KMS-11 (cell line): ENCODE results near the gene PIKFYVE.

Experiments
- H2AFZ ChIP-seq: fragments of 200-600 bp; sonication (generic); 2 replicates; pipeline ENCODE4 v1.6.1; 2016; ENCODE audit warnings: antibody characterized with exemption, mixed run types, low read depth
- H3K27ac ChIP-seq: fragments of 200-600 bp; sonication (generic); 2 replicates; pipeline ENCODE4 v1.6.1; 2016; ENCODE audit warnings: mild to moderate bottlenecking, mixed run types
- H3K27me3 ChIP-seq: fragments of 200-600 bp; sonication (generic); 2 replicates; pipeline ENCODE4 v1.6.1; 2017; ENCODE audit warnings: mild to moderate bottlenecking, low read depth, mixed run types, moderate library complexity; ENCODE audit not compliant: insufficient read depth
- H3K36me3 ChIP-seq: fragments of 200-600 bp; sonication (generic); 2 replicates; pipeline ENCODE4 v1.6.1; 2017; ENCODE audit warnings: mild to moderate bottlenecking, mixed run types; ENCODE audit not compliant: insufficient read depth
- H3K4me1 ChIP-seq: fragments of 200-600 bp; sonication (generic); 2 replicates; pipeline ENCODE4 v1.6.1; 2016; ENCODE audit warnings: mild to moderate bottlenecking, low read depth, mixed run types; ENCODE audit not compliant: poor library complexity, severe bottlenecking
- H3K4me2 ChIP-seq: fragments of 200-600 bp; sonication (generic); 2 replicates; pipeline ENCODE4 v1.7.0; 2016; ENCODE audit warnings: mild to moderate bottlenecking, mixed run types
- H3K4me3 ChIP-seq: fragments of 200-600 bp; sonication (generic); IDR thresholded peaks from 2 replicates; pipeline ENCODE4 v1.6.1; 2017; ENCODE audit warnings: low read depth, low read length, mixed read lengths; ENCODE audit not compliant: insufficient read depth
- H3K79me2 ChIP-seq: fragments of 200-600 bp; sonication (generic); 2 replicates; pipeline ENCODE4 v1.6.1; 2016; ENCODE audit warnings: low read depth, mixed run types; ENCODE audit not compliant: insufficient read depth
- H3K9ac ChIP-seq: fragments of 200-600 bp; sonication (generic); 2 replicates; pipeline ENCODE4 v1.6.1; 2016; ENCODE audit warnings: mild to moderate bottlenecking, mixed run types
- H4K20me1 ChIP-seq: fragments of 200-600 bp; sonication (generic); 2 replicates; pipeline ENCODE4 v1.6.1; 2016; ENCODE audit warnings: mild to moderate bottlenecking, mixed run types; ENCODE audit not compliant: insufficient read depth
- CTCF ChIP-seq: fragments of 200-600 bp; sonication (generic); conservative IDR thresholded peaks from 2 replicates; pipeline ENCODE4 v1.6.1; 2017; ENCODE audit warnings: low read depth, mild to moderate bottlenecking, antibody characterized with exemption, low read length, moderate library complexity, mixed read lengths

PIKFYVE gene

DNA sequence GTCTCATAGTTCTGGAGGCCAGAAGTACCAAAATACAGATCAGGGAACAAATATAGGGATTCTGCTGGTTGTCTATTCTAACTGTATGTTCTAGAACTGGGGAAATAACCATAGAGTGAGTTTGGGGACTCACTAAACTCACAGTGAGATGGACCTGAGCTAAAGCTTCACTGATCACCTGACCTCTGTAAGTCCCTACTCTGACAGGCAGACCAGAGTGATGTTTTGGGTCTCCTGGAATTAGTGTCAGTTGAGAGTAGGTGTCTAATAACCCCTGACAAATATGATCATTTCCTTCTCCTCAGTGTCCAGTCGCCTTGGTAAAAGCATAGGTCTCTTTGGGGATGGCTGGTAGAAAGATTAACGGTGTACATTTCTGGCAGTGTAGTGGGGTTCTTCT, 14.2 kb downstream of the PIKFYVE start:
- Histone ChIP-seq H3K4me3 (no peak overlapping the region), H3K4me2 (no peak overlapping the region), H3K9ac (no peak overlapping the region), H3K27ac (no peak overlapping the region), H4K20me1 (no peaks in the 10 kb centered on the region), H3K4me1 (peaks cover 15% of the 10 kb centered on the region), H3K79me2 (no peaks in the 10 kb centered on the region), H3K36me3 (no peaks in the 10 kb centered on the region), H2AFZ (no peak overlapping the region), H3K27me3 (no peaks in the 10 kb centered on the region)
- TF ChIP-seq CTCF = no peak

DNA sequence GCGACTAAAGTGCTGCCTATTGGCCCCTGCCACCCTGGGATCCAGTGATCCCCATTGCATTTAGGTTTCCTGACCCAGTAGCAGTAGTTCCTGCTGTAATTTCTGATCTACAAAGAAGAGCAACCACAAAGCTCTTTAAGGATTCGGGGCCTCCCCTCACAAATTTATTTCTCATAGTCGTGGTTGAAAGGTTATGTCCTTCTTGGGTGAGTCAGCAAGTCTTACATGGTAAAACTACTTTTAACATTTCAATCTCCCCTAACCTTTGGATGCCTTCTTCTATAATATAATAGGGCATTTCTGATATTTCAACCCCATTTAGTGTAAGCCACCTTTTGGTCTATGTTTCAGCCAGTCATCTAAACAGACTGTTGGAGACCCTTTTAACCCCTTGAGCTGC, 14.9 kb downstream of the PIKFYVE start:
- no peaks in the 10 kb centered on the region for H3K36me3 ChIP-seq
- H4K20me1 ChIP-seq = no peaks in the 10 kb centered on the region
- no peak overlapping the region for H3K4me3 ChIP-seq
- no peak overlapping the region for H2AFZ ChIP-seq
- H3K4me2 ChIP-seq = peak overlapping the region; percentile 15; the same call in 1 of the 2 replicates
- H3K4me1 ChIP-seq = peaks cover 15% of the 10 kb centered on the region
- H3K27me3 ChIP-seq = no peaks in the 10 kb centered on the region
- H3K9ac ChIP-seq = no peak overlapping the region
- no peaks in the 10 kb centered on the region for H3K79me2 ChIP-seq
- no peak overlapping the region for H3K27ac ChIP-seq
- TF ChIP-seq CTCF = no peak

DNA sequence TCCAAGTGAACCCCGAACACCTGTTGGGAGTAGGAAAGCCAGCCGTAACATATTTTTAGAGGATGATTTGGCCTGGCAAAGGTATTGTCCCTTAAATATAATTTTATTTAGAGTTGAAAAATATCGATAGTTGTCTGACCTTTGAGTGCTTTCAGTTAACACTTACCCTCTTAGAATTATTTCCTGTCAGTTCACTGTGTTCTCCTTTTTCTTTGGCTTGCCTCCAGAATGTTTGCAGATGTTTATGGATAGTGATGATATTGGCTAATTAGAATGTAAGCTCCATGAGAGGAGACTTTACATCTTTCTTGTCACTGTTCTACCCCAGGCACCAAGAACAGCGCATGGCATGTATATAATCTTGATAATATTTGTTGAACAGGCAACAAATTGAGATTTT, 19.8 kb downstream of the PIKFYVE start:
- H3K27me3 ChIP-seq = no peaks in the 10 kb centered on the region
- no peak overlapping the region for H2AFZ ChIP-seq
- H3K9ac ChIP-seq = no peak overlapping the region
- no peak overlapping the region for H3K4me2 ChIP-seq
- H3K79me2 ChIP-seq = no peaks in the 10 kb centered on the region
- H3K27ac ChIP-seq = no peak overlapping the region
- TF ChIP-seq CTCF = no peak
- H4K20me1 ChIP-seq = no peaks in the 10 kb centered on the region
- H3K36me3 ChIP-seq = no peaks in the 10 kb centered on the region
- H3K4me1 ChIP-seq = peaks cover 6% of the 10 kb centered on the region
- no peak overlapping the region for H3K4me3 ChIP-seq

DNA sequence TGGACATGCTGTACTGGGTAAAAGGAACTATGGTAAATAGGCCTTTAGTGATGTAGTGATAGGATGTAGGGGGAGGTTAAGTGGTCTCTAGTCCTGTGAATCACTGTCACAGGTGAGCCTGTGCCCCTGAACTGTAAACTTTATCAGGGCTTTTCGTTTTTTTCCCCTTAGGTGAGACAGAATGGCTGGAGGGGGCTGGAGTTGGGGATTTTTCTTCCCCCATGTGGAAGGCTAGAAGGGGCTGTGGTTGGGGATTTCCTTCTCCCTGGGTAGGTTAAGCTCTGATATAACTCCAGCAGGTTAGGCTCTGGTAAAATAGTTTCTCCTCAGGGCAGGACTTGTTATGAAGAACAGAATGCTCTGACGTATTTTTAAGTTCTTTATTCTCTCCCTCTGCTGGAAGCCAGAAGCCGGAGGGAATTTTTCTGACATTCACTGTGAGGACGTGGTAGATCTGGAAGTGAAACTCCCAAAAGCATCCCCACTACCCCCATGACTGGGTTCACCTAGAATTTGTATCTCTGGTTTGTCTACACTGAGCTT, 28.5 kb downstream of the PIKFYVE start:
- no peak overlapping the region for H2AFZ ChIP-seq
- H3K36me3 ChIP-seq = no peaks in the 10 kb centered on the region
- H3K4me2 ChIP-seq = no peak overlapping the region; the same call in 1 of the 2 replicates
- no peak overlapping the region for H3K27ac ChIP-seq
- no peak overlapping the region for H3K9ac ChIP-seq
- no peak overlapping the region for H3K4me3 ChIP-seq
- peaks cover 13% of the 10 kb centered on the region for H3K4me1 ChIP-seq
- no peak for TF ChIP-seq CTCF
- H3K27me3 ChIP-seq = no peaks in the 10 kb centered on the region
- H3K79me2 ChIP-seq = no peaks in the 10 kb centered on the region
- no peaks in the 10 kb centered on the region for H4K20me1 ChIP-seq

GRCh38 chr2:208295834-208296233, 29.8 kb downstream of the PIKFYVE start:
- peaks cover 13% of the 10 kb centered on the region for H3K4me1 ChIP-seq
- H4K20me1 ChIP-seq = no peaks in the 10 kb centered on the region
- no peaks in the 10 kb centered on the region for H3K79me2 ChIP-seq

More at GRCh38 chr2:208295834-208296233, 29.8 kb downstream of the PIKFYVE start:
- no peak for TF ChIP-seq CTCF
- Histone ChIP-seq H3K36me3 (no peaks in the 10 kb centered on the region), H3K4me3 (no peak overlapping the region), H3K27ac (no peak overlapping the region), H2AFZ (no peak overlapping the region), H3K4me2 (no peak overlapping the region), H3K9ac (no peak overlapping the region), H3K27me3 (no peaks in the 10 kb centered on the region)
